ENCODE measurements around the gene SLC43A2. TPM values are rescaled to one million over a fixed set of nuclear protein-coding genes. Genes with fewer than 3 reads are reported as not detected.
"Not testable (repeated sequence)": the region's sequence is repeated elsewhere in the genome, so short reads cannot be mapped to it uniquely, and the experiment has no call there.

Gene SLC43A2
- total RNA-seq, 2 donors from 2014 or later: 29.3 to 38.7 TPM

GRCh38 chr17:1571341-1571704, 57.3 kb downstream of the SLC43A2 start:
- Histone ChIP-seq H3K27ac (no peak overlapping the region), H3K4me3 (no peak overlapping the region), H3K27me3 (no peaks in the 10 kb centered on the region), H3K9ac (ENCODE audit: low read depth in 2 of 2, low read length in 2 of 2) (no peak overlapping the region), H3K4me1 (peaks cover 16% of the 10 kb centered on the region), H3K36me3 (no peaks in the 10 kb centered on the region), H3K9me3 (no peaks in the 10 kb centered on the region)
- TF ChIP-seq CTCF (IDR thresholded peaks at IDR 0.05): no peak
- intact Hi-C loops (cut with DNase I): loop anchor here (5.0 kb wide), 1 partner anchor 61 kb away; no protein-coding TSS in a partner anchor
- no peak for DNase-seq

- DNase-seq: peak; percentile 41
- no peaks in the 10 kb centered on the region for H3K27me3 ChIP-seq
- no peak overlapping the region for H3K27ac ChIP-seq
- no peak for TF ChIP-seq CTCF (IDR thresholded peaks at IDR 0.05)
- intact Hi-C loops (cut with DNase I): no loop called here
- no peaks in the 10 kb centered on the region for H3K36me3 ChIP-seq
- peaks cover 3% of the 10 kb centered on the region for H3K4me1 ChIP-seq
- no peaks in the 10 kb centered on the region for H3K9me3 ChIP-seq
- no peak overlapping the region for H3K4me3 ChIP-seq
- H3K9ac ChIP-seq (ENCODE audit: low read depth in 2 of 2, low read length in 2 of 2): peak overlapping the region; percentile 24 to 46
These were observed 59.5 kb downstream of the SLC43A2 start for GRCh38 chr17:1568950-1569810.

DNA sequence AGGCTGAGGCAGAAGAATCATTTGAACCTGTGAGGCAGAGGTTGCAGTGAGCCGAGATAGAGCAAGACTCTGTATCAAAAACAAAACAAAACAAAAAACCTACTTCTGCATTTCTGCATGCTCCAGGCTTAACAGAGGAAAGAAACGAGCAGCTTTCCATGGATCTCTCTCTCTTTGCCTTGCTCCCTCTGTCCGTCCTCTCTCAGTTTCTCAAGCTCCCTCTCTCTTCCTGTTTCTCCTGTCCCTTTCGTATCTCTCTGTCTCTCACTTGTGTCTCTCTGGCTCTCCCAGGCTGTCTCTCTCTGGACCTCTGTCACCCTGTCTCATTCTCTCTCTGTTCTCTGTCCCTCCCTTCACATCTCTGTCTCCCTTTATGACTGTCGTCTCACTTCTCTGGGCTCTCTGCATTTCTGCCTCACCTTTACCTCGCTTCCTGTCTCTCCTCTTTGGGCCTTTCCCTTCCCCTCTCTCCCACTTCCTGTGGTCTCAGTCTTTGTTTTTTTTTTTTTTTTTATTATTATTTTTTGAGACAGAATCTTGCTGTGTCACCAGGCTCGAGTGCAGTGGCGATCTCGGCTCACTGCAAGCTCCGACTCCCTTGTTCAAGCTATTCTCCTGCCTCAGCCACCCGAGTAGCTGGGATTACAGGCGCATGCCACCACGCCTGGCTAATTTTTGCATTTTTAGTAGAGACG, 62.0 kb downstream of the SLC43A2 start:
- Histone ChIP-seq H3K9me3 (no peaks in the 10 kb centered on the region), H3K4me3 (no peak overlapping the region), H3K4me1 (no peaks in the 10 kb centered on the region), H3K9ac (ENCODE audit: low read depth in 2 of 2, low read length in 2 of 2) (no peak overlapping the region), H3K27me3 (no peaks in the 10 kb centered on the region), H3K27ac (no peak overlapping the region), H3K36me3 (no peaks in the 10 kb centered on the region)
- no peak for DNase-seq
- intact Hi-C loops (cut with DNase I): no loop called here
- TF ChIP-seq CTCF (IDR thresholded peaks at IDR 0.05): no peak

DNA sequence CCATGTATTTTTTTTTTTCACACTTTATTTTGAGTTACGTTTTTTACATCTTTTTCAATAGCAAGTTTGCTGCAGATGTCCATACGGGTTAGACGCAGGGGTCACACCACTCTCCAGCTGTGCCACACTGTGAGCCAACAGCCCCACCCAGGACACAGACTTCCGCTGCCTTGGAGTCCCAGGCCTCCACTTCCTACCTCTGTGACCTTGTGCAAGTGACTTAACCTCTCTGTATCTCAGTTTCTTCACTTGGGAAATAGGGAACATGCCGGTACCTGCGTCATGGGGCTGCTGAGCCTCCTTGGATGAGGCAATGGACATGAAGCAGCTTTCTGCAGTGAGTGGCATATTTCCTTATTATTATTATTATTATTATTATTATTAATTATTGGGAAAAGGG, 62.8 kb downstream of the SLC43A2 start:
- TF ChIP-seq CTCF (IDR thresholded peaks at IDR 0.05): no peak
- H3K9ac ChIP-seq (ENCODE audit: low read depth in 2 of 2, low read length in 2 of 2): no peak overlapping the region
- H3K4me3 ChIP-seq: no peak overlapping the region
- no peaks in the 10 kb centered on the region for H3K9me3 ChIP-seq
- peaks cover 5% of the 10 kb centered on the region for H3K4me1 ChIP-seq
- intact Hi-C loops (cut with DNase I): no loop called here
- no peak for DNase-seq
- no peaks in the 10 kb centered on the region for H3K27me3 ChIP-seq
- H3K36me3 ChIP-seq: no peaks in the 10 kb centered on the region
- no peak overlapping the region for H3K27ac ChIP-seq

DNA sequence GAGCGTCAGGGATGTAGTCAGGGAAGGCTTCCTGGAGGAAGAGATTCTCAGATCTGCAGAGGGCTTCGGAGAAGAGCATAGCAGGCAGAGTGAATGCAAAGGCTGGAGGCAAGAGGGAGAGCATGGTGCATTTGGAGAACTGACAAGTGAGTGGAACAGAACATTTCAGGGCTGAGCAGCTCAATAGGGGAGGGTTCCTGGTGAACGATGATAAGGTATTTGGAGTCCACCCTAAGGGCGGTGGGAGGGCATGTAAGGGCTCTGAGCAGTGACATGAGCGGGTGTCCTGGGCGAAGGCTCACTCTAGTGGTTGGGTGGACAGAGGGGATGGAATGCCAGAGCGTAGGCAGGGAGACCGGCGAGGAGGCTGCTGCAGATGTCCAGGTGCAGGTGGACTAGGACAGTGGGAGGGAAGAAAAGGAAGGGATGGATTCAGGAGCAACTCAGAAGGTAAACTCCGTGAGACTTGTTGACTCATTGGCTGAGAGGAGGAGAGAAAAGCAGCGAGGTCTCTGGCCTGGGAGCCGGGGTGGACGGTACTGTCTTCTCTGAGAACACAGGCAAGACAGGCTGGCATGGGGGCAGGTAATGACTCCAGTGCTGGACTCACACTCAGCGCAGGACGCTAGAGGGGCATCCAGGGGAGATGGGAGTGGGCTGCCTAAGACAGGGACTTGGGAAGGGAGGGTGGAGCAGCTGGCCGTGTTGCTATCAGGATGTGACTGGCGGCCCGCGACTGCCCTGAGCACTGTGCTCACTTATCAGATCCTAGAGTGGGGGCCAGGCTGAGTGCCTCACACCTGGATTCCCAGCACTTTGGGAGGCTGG, 64.6 kb downstream of the SLC43A2 start:
- no peak for TF ChIP-seq CTCF (IDR thresholded peaks at IDR 0.05)
- Histone ChIP-seq H3K9ac (ENCODE audit: low read depth in 2 of 2, low read length in 2 of 2) (no peak overlapping the region), H3K27me3 (no peaks in the 10 kb centered on the region), H3K4me1 (peaks cover 11% of the 10 kb centered on the region), H3K27ac (no peak overlapping the region), H3K9me3 (no peaks in the 10 kb centered on the region), H3K36me3 (no peaks in the 10 kb centered on the region), H3K4me3 (no peak overlapping the region)
- DNase-seq: no peak
- intact Hi-C loops (cut with DNase I): no loop called here

GRCh38 chr17:1563471-1563785, 65.2 kb downstream of the SLC43A2 start:
- H3K27ac ChIP-seq; intact Hi-C loops (cut with DNase I); H3K4me3 ChIP-seq; H3K9me3 ChIP-seq; DNase-seq; H3K36me3 ChIP-seq; H3K9ac ChIP-seq (ENCODE audit: low read depth in 2 of 2, low read length in 2 of 2); H3K27me3 ChIP-seq: not testable (repeated sequence)
- peaks cover 11% of the 10 kb centered on the region for H3K4me1 ChIP-seq

Data from colonic mucosa (tissue), 4 donors.